Effector CD8-positive, alpha-beta T cell (primary cell): ENCODE measurements around the gene LZTS2.

ENCODE experiments used
- DNase-seq: peaks from one replicate; lab custom pipeline; 2025; lab: John Stamatoyannopoulos, UW

Gene LZTS2

GRCh38 chr10:101014966-101015581 lies 15.5 kb downstream of the LZTS2 start:
- no peak for DNase-seq

- DNase-seq, result no peak
Observed at GRCh38 chr10:101015582-101015973, 16.0 kb downstream of the LZTS2 start.

GRCh38 chr10:101016814-101017213 lies 17.2 kb downstream of the LZTS2 start:
- no peak for DNase-seq

- no peak for DNase-seq
Observed at GRCh38 chr10:101018118-101018599, 18.6 kb downstream of the LZTS2 start.

GRCh38 chr10:101018600-101019439 lies 19.2 kb downstream of the LZTS2 start:
- DNase-seq, result peak; percentile 28

- no peak for DNase-seq
Observed at GRCh38 chr10:101019440-101019703, 19.8 kb downstream of the LZTS2 start.

- no peak for DNase-seq
Observed at GRCh38 chr10:101020427-101021075, 20.9 kb downstream of the LZTS2 start.

- DNase-seq, result no peak
Observed at GRCh38 chr10:101021239-101021638, 21.6 kb downstream of the LZTS2 start.

- no peak for DNase-seq
Observed at GRCh38 chr10:101021692-101022251, 22.2 kb downstream of the LZTS2 start.

GRCh38 chr10:101022967-101023705 lies 23.5 kb downstream of the LZTS2 start:
- DNase-seq, result no peak

GRCh38 chr10:101027106-101027720 lies 27.6 kb downstream of the LZTS2 start:
- DNase-seq, result no peak

- no peak for DNase-seq
Observed at GRCh38 chr10:101028446-101029337, 29.1 kb downstream of the LZTS2 start.

GRCh38 chr10:101029520-101030295 lies 30.1 kb downstream of the LZTS2 start:
- no peak for DNase-seq

GRCh38 chr10:101030496-101031127 lies 31.0 kb downstream of the LZTS2 start:
- DNase-seq, result no peak

GRCh38 chr10:101031128-101031795 lies 31.7 kb downstream of the LZTS2 start, which contains the start of the genes PDZD7 and SFXN3:
PDZD7 (minus strand) TSS chr10:101031129; CDS start chr10:101030219, 910 bp downstream.
SFXN3 (plus strand) TSS chr10:101031234; CDS start chr10:101034695, 3,461 bp downstream.
- peak; percentile 90 for DNase-seq

GRCh38 chr10:101031796-101032636 lies 32.4 kb downstream of the LZTS2 start:
- DNase-seq, result peak; percentile 78

GRCh38 chr10:101032637-101033224 lies 33.1 kb downstream of the LZTS2 start:
- no peak for DNase-seq
